Ammon's horn (tissue), 1 donor: Measurements from ENCODE around the gene PRKCE.
A peak's percentile ranks its signal among the peaks of the same experiment; 100 is the strongest.
"Not testable (repeated sequence)": the region's sequence is repeated elsewhere in the genome, so short reads cannot be mapped to it uniquely, and the experiment has no call there.

Source experiments
- DNase-seq: peaks from one replicate; pipeline ENCODE4 v3.0.0-alpha.2; 2016; ENCODE audit warnings: low spot score

The PRKCE gene

GRCh38 chr2:45699032-45699658 lies 47.7 kb downstream of the PRKCE start:
- DNase-seq = no peak

DNA sequence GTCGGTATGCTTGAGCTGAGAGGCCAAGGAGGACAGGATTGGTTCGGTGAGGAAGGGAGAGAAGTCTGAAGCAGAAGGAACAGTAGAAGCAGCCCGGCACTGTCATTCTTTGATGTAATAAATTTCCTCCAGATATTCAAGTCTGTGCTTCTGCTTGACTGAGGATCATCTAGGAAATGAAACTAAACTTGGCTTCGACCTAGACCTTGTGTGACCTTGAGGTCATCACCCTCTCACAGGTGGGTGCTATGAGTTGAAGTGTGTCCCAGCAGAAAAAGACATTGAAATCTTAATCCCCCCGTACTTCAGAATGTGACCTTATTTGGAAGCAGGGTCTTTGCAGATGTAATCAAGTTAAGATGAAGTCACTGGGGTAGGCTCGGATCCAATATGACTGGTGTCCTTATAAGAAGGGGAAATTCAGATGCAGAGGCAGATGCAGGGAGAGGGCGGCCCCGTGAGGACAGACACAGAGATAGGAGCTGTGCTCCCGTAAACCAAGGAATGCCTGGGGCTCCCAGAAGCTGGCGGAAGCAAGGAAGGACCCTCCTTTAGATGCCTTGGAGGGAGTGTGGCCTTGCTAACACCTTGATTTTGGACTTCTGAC lies 49.0 kb downstream of the PRKCE start:
- DNase-seq = no peak

DNA sequence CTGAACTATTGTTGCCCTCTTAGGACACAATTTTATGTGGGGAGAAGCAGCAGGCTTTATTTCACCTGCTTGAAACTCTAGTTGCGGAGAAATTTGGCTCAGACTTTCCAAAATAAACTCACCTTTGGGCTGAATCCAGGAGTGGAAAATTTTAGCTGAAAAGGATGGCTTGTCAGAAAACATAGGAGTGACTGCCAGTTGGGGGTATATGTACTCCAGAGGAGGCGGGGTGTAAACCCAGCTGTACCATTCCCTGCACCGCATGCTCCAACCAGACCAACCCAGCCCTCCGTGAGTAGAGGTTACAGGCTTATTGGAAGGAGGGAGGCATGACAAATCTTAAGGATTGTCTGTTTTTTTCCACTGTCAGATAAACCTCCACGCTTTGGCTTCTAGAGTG lies 53.8 kb downstream of the PRKCE start:
- no peak for DNase-seq

GRCh38 chr2:45706033-45706432 lies 54.6 kb downstream of the PRKCE start:
- DNase-seq = no peak

DNA sequence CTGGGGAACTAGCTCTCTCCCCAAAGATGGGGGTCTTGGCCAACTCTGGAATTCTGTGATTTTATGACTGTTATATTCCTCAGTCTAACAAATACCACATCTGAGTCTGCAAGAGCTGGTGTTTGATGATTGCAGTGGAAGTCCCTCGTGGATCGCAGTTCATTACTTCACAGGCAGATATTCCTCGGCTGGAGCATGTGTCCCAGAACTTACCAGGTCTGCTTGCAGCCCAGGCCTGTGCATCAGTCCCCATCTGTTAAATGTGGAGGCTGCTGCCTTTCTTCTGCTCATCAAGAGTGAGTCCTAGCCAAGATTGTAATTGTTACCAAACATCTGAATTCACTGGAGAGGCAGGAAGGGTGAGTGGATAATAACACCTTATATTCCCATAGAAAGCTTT lies 55.5 kb downstream of the PRKCE start:
- no peak for DNase-seq

DNA sequence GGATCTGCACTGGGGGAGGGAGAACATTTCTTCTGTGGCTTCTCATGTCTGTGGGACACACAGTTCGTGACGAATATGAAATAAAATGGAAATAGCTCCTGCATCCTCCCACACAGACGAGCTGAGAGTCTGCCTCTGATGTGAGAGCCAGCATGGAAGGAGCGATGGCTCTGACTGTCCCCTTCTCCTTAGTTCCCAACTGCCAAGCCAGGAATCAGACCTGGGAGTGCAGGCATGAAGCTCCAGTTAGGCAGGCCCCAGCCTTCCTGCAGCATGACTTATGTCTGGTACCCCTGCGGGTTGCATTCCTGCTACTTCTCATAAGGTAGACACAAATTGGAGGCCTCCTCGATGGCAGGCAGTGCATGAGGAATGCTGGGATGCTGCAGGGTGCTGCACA lies 56.2 kb downstream of the PRKCE start:
- DNase-seq = peak; percentile 58

- DNase-seq = no peak
Observed at GRCh38 chr2:45708501-45708900, 57.0 kb downstream of the PRKCE start.

GRCh38 chr2:45709137-45709536 lies 57.7 kb downstream of the PRKCE start:
- no peak for DNase-seq

GRCh38 chr2:45710468-45710867 lies 59.0 kb downstream of the PRKCE start:
- no peak for DNase-seq

- no peak for DNase-seq
Observed at GRCh38 chr2:45711224-45711623, 59.7 kb downstream of the PRKCE start.

- no peak for DNase-seq
Observed at GRCh38 chr2:45712570-45712969, 61.1 kb downstream of the PRKCE start.

DNA sequence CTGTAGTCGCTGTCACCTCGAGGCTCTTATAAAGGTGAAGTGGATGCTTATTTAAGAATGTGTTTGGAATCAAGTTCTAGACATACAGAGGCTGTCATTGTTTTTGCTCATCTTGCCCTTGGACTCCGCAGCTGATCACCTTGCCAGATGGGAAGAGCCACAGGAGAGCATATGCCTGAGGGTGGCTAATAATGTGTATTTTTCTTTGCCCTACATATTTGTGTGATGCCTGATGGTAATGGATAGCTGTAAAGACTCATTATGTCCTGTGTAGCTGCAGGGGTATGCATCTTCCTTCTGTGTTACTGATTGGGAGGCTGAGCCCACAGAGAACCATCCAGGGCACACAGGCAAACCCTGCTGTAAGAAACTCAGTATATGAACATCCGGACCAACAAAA lies 61.7 kb downstream of the PRKCE start:
- no peak for DNase-seq

- no peak for DNase-seq
Observed at GRCh38 chr2:45713591-45713990, 62.1 kb downstream of the PRKCE start.

DNA sequence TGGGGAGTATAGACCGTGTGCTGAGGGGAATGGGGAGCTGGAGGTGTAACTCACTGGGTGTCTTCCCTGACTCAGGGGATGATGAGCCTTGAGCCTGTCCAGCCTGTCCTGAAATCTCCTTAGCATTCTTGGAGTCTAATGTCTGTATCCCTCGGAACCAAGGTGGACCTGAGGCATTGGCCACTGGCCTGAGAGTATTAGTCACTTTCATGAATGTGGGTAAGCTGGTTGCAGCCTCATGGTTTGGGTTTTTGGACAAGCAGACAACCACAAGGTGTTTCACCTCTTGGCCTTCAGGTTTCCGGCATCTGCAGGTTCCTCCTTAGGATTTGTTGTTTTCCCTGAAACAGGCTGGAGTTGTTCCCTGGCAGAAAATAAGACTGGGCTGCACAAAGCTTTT lies 63.2 kb downstream of the PRKCE start:
- no peak for DNase-seq

GRCh38 chr2:45715601-45716379 lies 64.3 kb downstream of the PRKCE start:
- no peak for DNase-seq

GRCh38 chr2:45716432-45716831 lies 65.0 kb downstream of the PRKCE start:
- DNase-seq = not testable (repeated sequence)

GRCh38 chr2:45716915-45717314 lies 65.4 kb downstream of the PRKCE start:
- DNase-seq = no peak

- DNase-seq = no peak
Observed at GRCh38 chr2:45720210-45720609, 68.7 kb downstream of the PRKCE start.

GRCh38 chr2:45721150-45721549 lies 69.7 kb downstream of the PRKCE start:
- DNase-seq = no peak

- no peak for DNase-seq
Observed at GRCh38 chr2:45722477-45722876, 71.0 kb downstream of the PRKCE start.

GRCh38 chr2:45723857-45724256 lies 72.4 kb downstream of the PRKCE start:
- DNase-seq = no peak

- no peak for DNase-seq
Observed at GRCh38 chr2:45724335-45724734, 72.9 kb downstream of the PRKCE start.

DNA sequence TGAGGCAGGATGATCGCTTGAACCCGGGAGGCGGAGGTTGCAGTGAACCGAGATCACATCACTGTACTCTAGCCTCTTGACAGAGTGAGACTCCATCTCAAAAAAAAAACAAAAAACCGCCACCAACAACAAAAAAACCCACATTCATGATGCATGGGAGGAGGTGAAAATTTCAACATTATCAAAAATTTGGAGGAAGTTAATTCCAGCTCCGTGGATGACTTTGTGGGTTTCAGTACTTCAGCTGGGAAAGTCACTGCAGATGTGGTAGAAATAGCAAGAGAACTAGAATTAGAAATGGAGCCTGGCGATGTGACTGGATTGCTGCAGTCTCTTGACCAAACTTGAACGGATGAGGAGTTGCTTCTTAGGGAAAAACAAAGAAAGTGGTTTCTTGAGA lies 74.3 kb downstream of the PRKCE start:
- DNase-seq = no peak
